Panc1 (cell line): Measurements from ENCODE around the gene BTD.

ENCODE experiments used
- CTCF ChIP-seq: fragments of 450-650 bp; IDR thresholded peaks from 2 replicates; pipeline ENCODE4 v1.5.1; 2017; ENCODE audit warnings: mild to moderate bottlenecking
- POLR2AphosphoS5 ChIP-seq: IDR thresholded peaks from 2 replicates; pipeline ENCODE4 v1.6.1; 2012; ENCODE audit warnings: mild to moderate bottlenecking, low read depth, low read length, moderate library complexity
- REST ChIP-seq, 2 experiments: IDR thresholded peaks; 2 replicates each; pipeline ENCODE4 v1.6.1; 2011 to 2012; ENCODE audit warnings: low read depth in 2 of 2, control low read depth in 1 of 2, low read length in 1 of 2, mild to moderate bottlenecking in 1 of 2, moderate library complexity in 1 of 2; ENCODE audit not compliant: insufficient read depth in 1 of 2
- SIN3A ChIP-seq: IDR thresholded peaks from 2 replicates; pipeline ENCODE4 v1.6.1; 2012; ENCODE audit warnings: low read depth, mild to moderate bottlenecking, low read length, moderate library complexity, borderline replicate concordance; ENCODE audit not compliant: insufficient read depth
- TCF7L2 ChIP-seq: IDR thresholded peaks from 2 replicates; pipeline ENCODE4 v1.6.1; 2011; ENCODE audit warnings: mild to moderate bottlenecking, low read depth, low read length, inconsistent platforms

GRCh38 chr3:15557511-15557946 lies 44.0 kb upstream of the BTD start:
- TF ChIP-seq POLR2AphosphoS5 (no peak), CTCF (peak; percentile 68), REST (IDR thresholded peaks at IDR 0.05; ENCODE audit: insufficient read depth in 1 of 2, low read depth in 2 of 2, low read length in 1 of 2) (no peak), SIN3A (no peak), TCF7L2 (no peak)
